ENCODE measurements around the gene TCF23.
A peak's percentile ranks its signal among the peaks of the same experiment; 100 is the strongest.
"Not testable (repeated sequence)": the region's sequence is repeated elsewhere in the genome, so short reads cannot be mapped to it uniquely, and the experiment has no call there.

The TCF23 gene

GRCh38 chr2:27191070-27191829 lies 42.4 kb downstream of the TCF23 start:
- DNase-seq: peak; percentile 47

DNA sequence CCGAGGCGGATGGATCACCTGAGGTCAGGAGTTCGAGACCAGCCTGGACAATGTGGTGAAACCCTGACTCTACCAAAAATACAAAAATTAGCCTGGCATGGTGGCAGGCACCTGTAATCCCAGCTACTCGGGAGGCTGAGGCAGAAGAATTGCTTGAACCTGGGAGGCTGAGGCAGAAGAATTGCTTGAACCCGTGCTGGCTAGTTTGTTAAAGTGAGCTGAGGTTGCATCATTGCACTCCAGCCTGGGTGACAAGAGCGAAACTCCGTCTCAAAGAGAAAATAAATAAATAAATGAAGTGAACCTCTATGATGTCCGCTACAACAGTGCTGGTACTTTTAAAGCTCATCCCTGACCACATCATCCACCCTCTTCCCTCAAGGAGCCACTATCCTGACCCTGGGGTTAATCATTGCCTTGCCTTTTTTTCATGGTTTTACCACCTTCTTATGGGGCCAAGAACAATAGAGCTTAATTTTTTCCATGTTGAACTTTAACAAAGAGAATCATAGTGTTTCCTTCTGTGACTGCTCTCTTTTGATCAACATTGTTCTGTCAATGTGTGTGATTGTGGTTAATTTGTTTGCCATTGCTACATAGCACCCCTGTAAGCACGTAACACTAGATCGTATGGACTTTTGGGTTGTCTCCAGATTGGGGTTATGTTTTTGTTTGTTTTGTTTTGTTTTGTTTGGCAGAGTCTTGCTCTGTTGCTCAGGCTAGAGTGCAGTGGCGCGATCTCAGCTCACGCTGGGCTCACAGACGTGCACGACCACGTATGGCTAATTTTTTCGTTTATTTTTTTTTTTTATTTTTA lies 45.9 kb downstream of the TCF23 start:
- peak; percentile 72 for DNase-seq

- DNase-seq: not testable (repeated sequence)
These were observed 47.0 kb downstream of the TCF23 start for GRCh38 chr2:27195799-27196198.

GRCh38 chr2:27198068-27198467 lies 49.3 kb downstream of the TCF23 start:
- DNase-seq: not testable (repeated sequence)

DNA sequence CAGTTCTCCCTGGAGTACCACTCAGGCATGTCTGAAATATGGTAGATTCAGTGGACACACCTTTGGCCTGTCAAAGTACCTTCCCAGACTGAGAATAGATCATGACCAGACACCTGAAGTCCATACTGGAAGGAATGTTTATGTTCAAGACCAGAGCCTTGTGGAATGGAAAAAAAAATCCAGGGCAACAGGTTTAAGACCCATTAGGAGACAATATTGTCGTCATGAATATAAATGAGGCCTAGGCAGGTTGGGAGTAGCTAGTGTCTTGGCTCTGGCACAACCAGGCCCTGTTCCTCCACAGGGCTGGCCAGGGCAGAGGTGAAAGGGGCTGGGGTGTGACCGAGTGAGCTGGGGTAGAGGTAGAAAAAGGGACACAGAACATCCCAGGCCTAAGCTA lies 49.8 kb downstream of the TCF23 start:
- no peak for DNase-seq

DNA sequence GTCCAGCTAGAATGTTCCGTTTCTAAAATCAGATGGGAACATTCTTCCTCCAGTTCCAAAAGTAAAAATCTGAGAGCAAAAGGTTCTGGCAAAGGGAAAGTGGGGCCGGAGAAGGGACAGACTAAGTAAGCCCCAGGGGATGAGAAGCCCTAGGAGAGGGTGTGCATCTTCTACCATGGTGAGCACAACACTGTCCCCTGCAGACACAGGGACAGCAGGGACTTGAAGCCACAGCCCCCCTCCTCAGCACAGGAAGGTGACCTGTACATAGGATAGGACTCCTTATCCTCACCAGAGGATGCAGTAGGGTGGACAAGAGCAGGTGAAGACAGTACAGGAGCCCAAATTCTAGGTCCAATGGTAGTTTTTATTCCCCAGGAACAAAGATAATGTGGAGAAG lies 50.4 kb downstream of the TCF23 start:
- DNase-seq: no peak

GRCh38 chr2:27201675-27202074 lies 52.9 kb downstream of the TCF23 start:
- DNase-seq: no peak

DNA sequence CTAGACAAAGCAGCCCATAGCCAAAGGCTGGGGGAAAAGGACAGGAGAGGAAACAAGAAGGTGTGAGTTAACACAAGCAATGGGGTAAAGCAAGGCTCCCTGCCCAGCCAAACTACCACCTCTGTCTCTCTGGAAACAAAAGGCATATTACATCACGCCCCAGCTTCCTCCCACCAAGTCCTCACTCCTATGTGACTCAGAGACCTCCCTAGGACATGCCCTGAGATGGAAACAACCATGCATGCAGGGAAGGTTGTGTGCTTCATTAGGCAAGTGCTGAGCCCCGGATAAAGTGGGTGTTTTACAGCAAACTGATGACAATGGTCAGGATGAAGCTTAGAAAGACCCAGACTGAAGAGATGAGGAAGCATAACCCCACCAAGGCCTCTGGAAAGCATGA lies 54.0 kb downstream of the TCF23 start:
- peak; percentile 50 for DNase-seq

DNA sequence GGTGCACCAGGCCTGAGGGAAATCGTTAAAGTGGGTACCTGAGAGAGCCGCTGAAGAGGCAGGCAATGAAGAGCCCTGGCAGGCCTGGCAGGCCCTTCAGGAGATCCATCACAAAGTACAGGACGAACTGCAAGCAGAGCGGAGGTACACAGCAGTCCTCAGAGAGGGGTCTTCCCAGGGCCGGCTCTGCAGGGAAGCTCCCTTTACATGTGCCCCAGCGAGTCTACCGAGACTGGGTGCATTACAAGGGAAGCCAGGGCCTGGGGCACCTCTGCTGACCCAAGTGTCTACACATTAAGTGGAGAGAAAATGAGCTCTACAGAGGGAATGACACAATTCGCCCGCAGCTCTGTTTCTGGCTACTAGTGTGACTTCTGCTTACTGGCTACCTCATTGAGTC lies 54.9 kb downstream of the TCF23 start:
- DNase-seq: no peak

- DNase-seq: no peak
These were observed 55.8 kb downstream of the TCF23 start for GRCh38 chr2:27204566-27204965.

DNA sequence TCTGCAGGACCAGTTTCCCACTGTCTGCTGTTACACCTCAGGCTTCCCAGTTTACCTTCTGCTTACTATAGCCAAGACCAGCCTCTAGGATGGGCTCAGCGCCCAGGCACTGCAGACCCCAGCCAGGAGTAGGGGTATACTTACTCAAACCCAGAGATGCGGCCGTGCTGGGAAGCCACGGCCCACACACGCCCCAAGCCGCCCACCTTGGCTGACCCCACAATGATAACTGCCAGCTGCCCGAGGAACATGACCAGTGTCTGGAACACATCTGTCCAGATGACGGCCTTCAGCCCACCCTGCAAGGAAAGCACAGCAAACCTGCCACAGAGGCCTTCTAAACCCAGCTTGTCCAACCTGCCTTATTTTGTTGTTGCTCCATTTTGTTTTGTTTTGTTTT lies 56.4 kb downstream of the TCF23 start:
- DNase-seq: no peak

- no peak for DNase-seq
These were observed 57.5 kb downstream of the TCF23 start for GRCh38 chr2:27206346-27206745.

Measured in kidney glomerular epithelial cell (primary cell).